ENCODE results near the gene NFIX.

Gene NFIX

DNA sequence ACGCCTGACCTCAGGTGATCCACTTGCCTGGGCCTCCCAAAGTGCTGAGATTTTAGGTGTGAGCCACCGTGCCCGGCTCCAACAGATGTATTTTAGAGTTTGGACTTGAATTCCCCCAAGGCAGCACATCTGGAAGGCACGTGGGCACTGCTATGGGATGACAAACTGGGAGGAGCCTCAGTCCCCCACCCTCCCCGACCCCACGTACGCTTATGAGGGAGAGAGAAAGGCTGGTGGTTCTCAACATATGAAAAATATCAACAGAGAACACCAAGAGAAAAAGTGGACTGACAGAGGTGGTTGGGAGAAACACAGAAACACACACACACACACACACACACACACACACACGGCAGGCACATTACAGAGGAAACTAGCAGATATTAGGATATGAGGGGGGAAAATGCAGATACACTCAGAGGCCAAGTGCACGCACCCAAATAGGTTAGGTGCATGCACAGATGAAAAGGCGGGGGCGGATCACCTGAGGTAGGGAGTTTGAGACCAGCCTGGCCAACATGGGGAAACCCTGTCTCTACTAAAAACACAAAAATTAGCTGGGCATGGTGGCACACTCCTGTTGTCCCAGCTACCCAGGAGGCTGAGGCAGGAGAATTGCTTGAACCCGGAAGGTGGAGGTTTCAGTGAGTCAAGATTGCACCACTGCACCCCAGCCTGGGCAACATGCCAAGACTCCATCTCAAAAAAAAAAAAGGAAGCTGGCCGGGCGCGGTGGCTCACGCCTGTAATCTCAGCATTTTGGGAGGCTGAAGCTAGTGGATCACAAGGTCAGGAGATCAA lies 151.7 kb downstream of the NFIX start:
- Histone ChIP-seq H3K4me2 (ENCODE audit: low read length) (no peak overlapping the region), H3K4ac (ENCODE audit: low read depth, low read length) (no peak overlapping the region), H2BK120ac (ENCODE audit: low read depth, low read length) (no peak overlapping the region), H3K27ac (ENCODE audit: low read depth, low read length) (no peak overlapping the region), H3K56ac (ENCODE audit: low read length) (no peak overlapping the region), H3K79me2 (ENCODE audit: control insufficient read depth, insufficient read depth, low read length) (peaks cover 9% of the 10 kb centered on the region), H3K18ac (ENCODE audit: low read length) (no peak overlapping the region), H2BK5ac (ENCODE audit: low read length) (no peak overlapping the region), H3K9ac (ENCODE audit: low read length) (no peak overlapping the region), H4K5ac (ENCODE audit: low read length) (no peak overlapping the region), H3K27me3 (ENCODE audit: insufficient read depth, low read length, poor library complexity) (no peaks in the 10 kb centered on the region), H3K4me1 (ENCODE audit: control insufficient read depth, low read depth, low read length) (no peaks in the 10 kb centered on the region), H4K8ac (ENCODE audit: low read depth, low read length) (no peak overlapping the region), H3K23ac (ENCODE audit: low read length) (no peak overlapping the region), H3K4me3 (ENCODE audit: low read length) (no peak overlapping the region), H2AK5ac (ENCODE audit: low read length) (no peak overlapping the region), H2BK15ac (replicated peaks; ENCODE audit: low read depth) (no peak overlapping the region), H3K36me3 (ENCODE audit: control insufficient read depth, insufficient read depth, low read length) (no peaks in the 10 kb centered on the region), H3K79me1 (ENCODE audit: low read length) (peaks cover 2% of the 10 kb centered on the region)
- no peak for DNase-seq
- no CpG with 5 or more reads among the region's 16 CpGs for WGBS (ENCODE audit: extremely low coverage, insufficient coverage, low lambda C conversion rate)
